NCI-H1930 (cell line): ENCODE data around the gene OGDHL.
"Not testable (repeated sequence)": the region's sequence is repeated elsewhere in the genome, so short reads cannot be mapped to it uniquely, and the experiment has no call there.

Experiments used
- DNase-seq, 2 experiments: peaks; one replicate each; lab custom pipeline; 2025; lab: John Stamatoyannopoulos, UW

Gene OGDHL

GRCh38 chr10:49761789-49762565 lies at the start of gene OGDHL:
OGDHL (minus strand) TSS chr10:49762323; CDS start chr10:49758592, 3,731 bp downstream.
- DNase-seq, result peak; percentile 1 to 29

DNA sequence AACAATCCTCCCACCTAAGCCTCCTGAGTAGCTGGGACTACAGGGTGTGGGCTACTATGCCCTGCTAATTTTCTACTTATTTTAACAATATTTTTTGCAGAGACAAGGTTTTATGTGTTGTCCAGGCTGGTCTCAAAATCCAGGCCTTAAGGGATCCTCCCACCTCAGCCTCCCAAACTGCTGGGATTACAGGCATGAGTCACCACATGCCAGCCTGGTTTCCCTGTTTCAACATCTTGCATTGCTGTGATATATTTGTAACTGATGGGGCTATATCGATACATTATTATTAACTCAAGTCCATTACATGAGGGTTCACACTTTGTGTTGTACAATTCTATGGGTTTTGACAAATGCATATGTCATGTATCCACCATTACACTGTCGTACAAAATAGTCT lies 41.9 kb upstream of the OGDHL start:
- DNase-seq, result no peak

- no peak for DNase-seq
Measured at GRCh38 chr10:49798275-49798674, 36.2 kb upstream of the OGDHL start.

- DNase-seq, result no peak
Measured at GRCh38 chr10:49791100-49791499, 29.0 kb upstream of the OGDHL start.

GRCh38 chr10:49784681-49785080 lies 22.6 kb upstream of the OGDHL start:
- DNase-seq, result no peak

DNA sequence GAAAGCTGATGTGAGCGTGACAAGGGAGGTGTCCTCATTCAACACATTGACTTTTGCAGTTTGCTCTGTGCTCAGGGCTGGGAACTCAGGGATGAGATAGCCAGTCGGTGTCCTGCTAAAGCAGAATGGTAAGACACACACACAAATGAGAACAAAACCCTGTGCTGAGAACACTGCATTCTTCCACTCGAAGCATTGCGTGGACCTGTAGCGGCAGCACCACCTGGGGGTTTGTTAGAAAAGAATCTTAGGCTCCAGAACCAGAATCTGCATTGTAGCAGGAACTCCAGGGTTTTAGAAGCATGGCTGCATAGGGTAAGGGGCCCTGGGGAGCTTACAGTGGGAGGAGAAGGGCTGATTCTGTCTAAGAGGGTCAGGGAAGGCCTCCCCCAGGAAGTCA lies 21.5 kb upstream of the OGDHL start:
- DNase-seq, result no peak

DNA sequence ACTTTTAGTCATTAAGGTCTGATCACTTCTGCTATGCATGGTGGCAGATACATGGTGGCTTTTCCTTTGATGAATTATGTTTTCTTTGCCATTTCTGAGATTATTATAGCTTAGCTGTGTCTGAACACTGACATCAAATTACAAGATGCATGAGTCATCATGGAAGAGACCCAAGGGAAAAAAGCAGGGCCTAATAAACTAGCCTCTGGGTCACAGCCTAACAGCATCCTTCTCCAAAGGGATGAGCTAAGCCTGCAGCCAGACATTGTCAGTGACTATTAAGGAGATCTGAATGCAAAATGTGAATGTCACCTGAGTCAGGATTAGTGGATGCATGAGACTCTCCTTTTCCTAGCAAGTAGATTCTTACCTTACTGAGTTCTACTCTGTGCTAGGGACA lies 19.1 kb upstream of the OGDHL start:
- DNase-seq, result no peak

- no peak for DNase-seq
Measured at GRCh38 chr10:49778197-49778596, 16.1 kb upstream of the OGDHL start.

DNA sequence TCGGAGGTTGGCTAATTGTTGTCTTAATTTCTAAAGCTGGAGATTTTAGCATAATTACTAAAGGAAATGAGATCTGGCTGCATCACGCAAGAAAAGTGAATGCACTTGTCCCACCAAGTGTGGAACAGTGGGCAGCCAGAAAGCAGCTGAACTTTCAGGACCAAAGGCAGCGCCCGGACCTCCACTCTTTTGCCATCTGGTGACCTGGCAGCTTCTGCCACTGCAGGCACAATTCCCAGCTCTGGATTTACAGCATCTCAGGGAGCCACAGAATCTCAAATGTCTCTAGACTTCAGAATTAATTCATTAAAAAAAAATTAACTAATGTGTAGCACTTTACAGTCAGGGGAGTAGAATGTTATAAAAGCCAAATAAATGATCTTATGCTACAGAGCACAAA lies 14.7 kb upstream of the OGDHL start:
- no peak for DNase-seq

DNA sequence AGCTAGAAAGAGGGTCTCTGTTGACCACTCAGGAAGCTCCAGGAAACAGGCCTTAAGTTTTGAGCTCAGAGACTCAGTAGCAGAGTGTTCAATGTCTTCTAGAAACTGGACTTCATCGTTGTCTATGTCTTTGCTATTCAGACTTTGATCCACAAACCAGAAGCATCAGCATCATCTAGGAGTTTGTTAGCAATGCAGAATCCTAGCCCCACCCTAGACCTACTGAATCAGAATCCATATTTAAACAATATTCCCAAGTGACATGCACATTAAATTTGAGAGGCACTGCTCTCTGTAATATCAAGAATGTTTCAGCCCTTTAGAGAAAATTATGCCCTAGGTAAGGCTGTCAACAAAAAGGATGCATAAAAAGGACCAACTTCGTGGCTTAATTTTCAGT lies 12.9 kb upstream of the OGDHL start:
- DNase-seq, result no peak

DNA sequence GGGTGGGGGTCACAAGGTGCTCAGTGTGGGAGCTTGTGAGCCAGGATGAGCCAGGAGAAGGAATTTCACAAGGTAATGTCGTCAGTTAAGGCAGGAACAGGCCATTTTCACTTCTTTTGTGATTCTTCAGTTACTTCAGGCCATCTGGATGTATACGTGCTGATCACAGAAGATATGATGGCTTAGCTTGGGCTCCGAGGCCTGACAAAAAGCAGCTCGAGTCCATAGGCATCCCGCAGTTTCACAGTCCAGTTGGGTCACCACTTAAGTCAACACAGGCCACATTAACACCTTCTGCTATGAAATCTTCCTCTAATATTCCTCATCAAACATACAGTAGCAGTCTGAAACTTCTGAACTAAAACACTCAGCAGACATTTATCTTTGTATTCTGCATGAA lies 10.8 kb upstream of the OGDHL start:
- not testable (repeated sequence) for DNase-seq

GRCh38 chr10:49771046-49771445 lies 8.9 kb upstream of the OGDHL start:
- not testable (repeated sequence) for DNase-seq

- DNase-seq, result no peak
Measured at GRCh38 chr10:49769692-49770091, 7.6 kb upstream of the OGDHL start.

DNA sequence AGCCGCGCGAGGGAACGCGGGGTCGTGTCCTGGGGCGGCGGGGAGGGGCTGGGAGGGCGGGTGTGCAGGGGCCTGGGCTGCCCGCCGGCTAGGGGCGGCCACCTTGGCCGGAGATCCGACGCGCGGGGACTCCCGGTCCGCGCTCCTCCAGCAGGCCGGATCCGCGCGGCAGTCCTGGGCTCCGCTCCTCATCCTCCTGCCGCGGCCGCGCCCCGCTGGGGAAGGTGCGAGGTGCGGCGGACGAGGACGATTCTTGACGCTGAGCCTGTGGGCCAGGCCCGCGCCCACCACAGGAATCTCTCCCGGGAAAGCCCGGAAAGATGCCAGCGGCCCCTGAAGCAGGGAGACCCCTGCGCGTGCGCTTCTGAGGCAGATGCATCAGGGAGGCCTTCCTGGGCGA lies 6.6 kb upstream of the OGDHL start:
- no peak for DNase-seq

- no peak for DNase-seq
Measured at GRCh38 chr10:49768329-49768728, 6.2 kb upstream of the OGDHL start.

- no peak for DNase-seq
Measured at GRCh38 chr10:49767752-49768151, 5.6 kb upstream of the OGDHL start.

- no peak for DNase-seq
Measured at GRCh38 chr10:49766484-49766883, 4.4 kb upstream of the OGDHL start.

DNA sequence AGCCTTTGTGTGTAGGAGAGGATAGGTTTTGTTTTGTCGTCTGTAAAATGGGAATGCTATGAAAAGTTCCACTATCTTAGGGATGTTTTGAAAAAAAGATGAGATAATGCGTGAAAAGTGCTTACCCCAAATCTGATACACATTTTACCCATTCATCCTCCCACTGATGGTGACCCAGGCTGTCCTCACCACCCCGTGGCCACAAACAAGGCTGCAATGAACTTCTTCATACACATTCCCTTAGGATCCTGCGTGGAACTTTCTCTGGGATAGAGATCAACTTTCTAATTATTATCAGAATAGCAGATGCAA lies 399 bp upstream of the OGDHL start:
- no peak for DNase-seq

GRCh38 chr10:49761201-49761788 lies 828 bp downstream of the OGDHL start:
- DNase-seq, result no peak

- DNase-seq, result no peak
Measured at GRCh38 chr10:49760789-49761188, 1.3 kb downstream of the OGDHL start.

GRCh38 chr10:49759787-49760551 lies 2.2 kb downstream of the OGDHL start:
- no peak for DNase-seq

DNA sequence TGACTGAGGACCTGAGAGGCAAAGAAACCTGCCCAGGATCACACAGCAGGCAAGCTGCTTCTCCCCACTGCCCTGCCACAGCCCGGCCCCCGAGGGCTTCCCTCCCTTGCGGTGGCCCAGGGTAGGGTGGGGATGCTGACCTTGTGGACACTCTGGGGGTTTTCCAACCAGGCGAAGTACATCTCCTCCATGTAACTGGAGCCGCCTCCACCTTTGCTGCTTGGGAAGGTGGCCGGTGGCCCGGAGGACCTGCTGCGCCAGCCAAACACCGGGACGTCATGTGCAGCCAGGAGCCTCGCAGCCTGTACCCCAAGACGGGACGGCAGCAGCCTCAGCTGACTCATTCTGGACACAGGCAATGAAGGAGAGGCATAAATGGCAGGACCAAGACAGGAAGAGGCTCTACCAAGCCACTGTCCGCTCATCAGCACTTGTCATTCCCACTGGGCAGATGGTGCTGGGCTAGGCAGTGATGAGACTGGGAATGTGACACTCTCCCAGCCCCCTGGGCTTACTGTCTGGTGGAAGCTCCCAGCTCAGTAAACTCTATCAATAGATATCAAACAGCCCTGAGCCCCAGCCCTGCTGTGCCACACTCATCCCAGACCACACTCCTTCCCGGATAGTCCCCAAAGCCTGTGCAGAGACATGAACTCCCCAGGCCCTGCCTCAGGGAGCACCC lies 3.7 kb downstream of the OGDHL start:
- no peak for DNase-seq

DNA sequence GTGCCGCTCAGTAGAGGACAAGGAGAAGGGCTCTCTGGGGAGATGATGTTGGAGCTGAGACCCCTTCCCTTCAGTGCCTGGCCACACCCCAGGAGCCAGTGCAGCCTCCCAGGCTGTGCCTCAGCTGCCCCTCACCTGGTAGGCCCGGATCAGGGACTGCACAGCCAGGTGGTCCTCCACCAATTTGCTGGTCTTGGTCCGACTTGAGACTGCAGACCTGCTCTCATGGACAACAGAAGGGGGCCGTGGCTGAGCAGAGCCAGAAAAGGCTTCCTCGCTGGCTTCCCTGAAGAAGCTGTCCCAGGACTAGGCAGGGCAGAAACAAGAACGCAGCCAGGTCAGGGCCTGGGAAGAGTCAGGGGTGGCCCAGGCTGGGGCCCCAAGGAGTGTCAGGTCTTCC lies 5.5 kb downstream of the OGDHL start:
- DNase-seq, result no peak
